Measurements from ENCODE around the gene MACF1. TPM values are rescaled to one million over a fixed set of nuclear protein-coding genes. Genes with fewer than 3 reads are reported as not detected.
"Not testable (repeated sequence)": the region's sequence is repeated elsewhere in the genome, so short reads cannot be mapped to it uniquely, and the experiment has no call there.

The MACF1 gene
- total RNA-seq, 1 experiment from 2014 or later: 265 TPM

- H3K36me3 ChIP-seq (ENCODE audit: insufficient read depth, low read length, poor library complexity, severe bottlenecking); POLR2A ChIA-PET (ENCODE audit: low non-redundant PET); H3K27ac ChIP-seq (ENCODE audit: low read depth, low read length, poor library complexity, severe bottlenecking); intact Hi-C loops (cut with micrococcal nuclease; ENCODE audit: unreplicated experiment); DNase-seq (ENCODE audit: low spot score); H3K4me1 ChIP-seq (ENCODE audit: insufficient read depth, low read length, poor library complexity, severe bottlenecking); BruUV-seq (replicated peaks); H3K4me3 ChIP-seq (ENCODE audit: low read depth, low read length, poor library complexity, severe bottlenecking); CTCF ChIA-PET; H3K27me3 ChIP-seq (replicated peaks; ENCODE audit: insufficient read depth, low read depth, low read length, poor library complexity); H3K9me3 ChIP-seq (ENCODE audit: low read depth, low read length, poor library complexity, severe bottlenecking): not testable (repeated sequence)
Observed at GRCh38 chr1:39498821-39499220, 294.3 kb downstream of the MACF1 start.

- intact Hi-C loops (cut with micrococcal nuclease; ENCODE audit: unreplicated experiment): no loop called here
- POLR2A ChIA-PET (ENCODE audit: low non-redundant PET): no interaction called here
- Histone ChIP-seq H3K27me3 (replicated peaks; ENCODE audit: insufficient read depth, low read depth, low read length, poor library complexity) (no peaks in the 10 kb centered on the region), H3K9me3 (ENCODE audit: low read depth, low read length, poor library complexity, severe bottlenecking) (no peaks in the 10 kb centered on the region), H3K4me1 (ENCODE audit: insufficient read depth, low read length, poor library complexity, severe bottlenecking) (no peaks in the 10 kb centered on the region), H3K36me3 (ENCODE audit: insufficient read depth, low read length, poor library complexity, severe bottlenecking) (no peaks in the 10 kb centered on the region), H3K27ac (ENCODE audit: low read depth, low read length, poor library complexity, severe bottlenecking) (no peak overlapping the region), H3K4me3 (ENCODE audit: low read depth, low read length, poor library complexity, severe bottlenecking) (no peak overlapping the region)
- CTCF ChIA-PET: no interaction called here
- DNase-seq (ENCODE audit: low spot score): no peak
- TF ChIP-seq, protein P1, sequence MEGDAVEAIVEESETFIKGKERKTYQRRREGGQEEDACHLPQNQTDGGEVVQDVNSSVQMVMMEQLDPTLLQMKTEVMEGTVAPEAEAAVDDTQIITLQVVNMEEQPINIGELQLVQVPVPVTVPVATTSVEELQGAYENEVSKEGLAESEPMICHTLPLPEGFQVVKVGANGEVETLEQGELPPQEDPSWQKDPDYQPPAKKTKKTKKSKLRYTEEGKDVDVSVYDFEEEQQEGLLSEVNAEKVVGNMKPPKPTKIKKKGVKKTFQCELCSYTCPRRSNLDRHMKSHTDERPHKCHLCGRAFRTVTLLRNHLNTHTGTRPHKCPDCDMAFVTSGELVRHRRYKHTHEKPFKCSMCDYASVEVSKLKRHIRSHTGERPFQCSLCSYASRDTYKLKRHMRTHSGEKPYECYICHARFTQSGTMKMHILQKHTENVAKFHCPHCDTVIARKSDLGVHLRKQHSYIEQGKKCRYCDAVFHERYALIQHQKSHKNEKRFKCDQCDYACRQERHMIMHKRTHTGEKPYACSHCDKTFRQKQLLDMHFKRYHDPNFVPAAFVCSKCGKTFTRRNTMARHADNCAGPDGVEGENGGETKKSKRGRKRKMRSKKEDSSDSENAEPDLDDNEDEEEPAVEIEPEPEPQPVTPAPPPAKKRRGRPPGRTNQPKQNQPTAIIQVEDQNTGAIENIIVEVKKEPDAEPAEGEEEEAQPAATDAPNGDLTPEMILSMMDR (conservative IDR thresholded peaks at IDR 0.05; ENCODE audit: low read depth, low read length): no peak
- TF ChIP-seq EZH2 (IDR thresholded peaks at IDR 0.05; ENCODE audit: borderline replicate concordance, low read depth, low read length, poor library complexity, severe bottlenecking): no peak
- BruUV-seq (replicated peaks): no TSS peak
Observed at GRCh38 chr1:39499668-39500067, 295.2 kb downstream of the MACF1 start.

DNA sequence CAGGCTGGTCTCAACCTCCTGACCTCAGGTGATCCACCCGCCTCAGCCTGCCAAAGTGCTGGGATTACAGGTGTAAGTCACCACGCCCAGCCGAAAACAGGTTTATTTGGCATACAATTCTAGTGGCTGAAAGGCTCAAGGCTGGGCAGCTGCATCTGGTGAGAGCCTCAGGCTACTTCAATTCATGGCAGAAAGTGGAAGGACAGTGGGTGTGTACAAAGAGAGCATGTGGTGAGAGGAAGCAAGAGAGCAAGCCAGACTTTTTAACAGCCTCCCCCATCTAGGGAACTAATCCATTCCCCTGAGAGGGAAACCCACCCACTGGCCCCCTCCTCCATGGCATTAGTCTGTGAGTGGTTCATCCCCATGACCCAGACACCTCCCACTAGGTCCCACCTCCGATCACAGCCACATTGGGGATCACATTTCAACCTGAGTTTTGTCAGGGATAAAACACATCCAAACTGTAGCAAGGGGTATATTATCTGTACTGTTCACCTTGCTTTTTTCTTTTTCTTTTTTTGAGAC lies 296.4 kb downstream of the MACF1 start:
- BruUV-seq (replicated peaks): no TSS peak

GRCh38 chr1:39501666-39502065 lies 297.2 kb downstream of the MACF1 start:
- TF ChIP-seq, protein P1 (conservative IDR thresholded peaks at IDR 0.05; ENCODE audit: low read depth, low read length): no peak
- no peak for TF ChIP-seq EZH2 (IDR thresholded peaks at IDR 0.05; ENCODE audit: borderline replicate concordance, low read depth, low read length, poor library complexity, severe bottlenecking)
- no peaks in the 10 kb centered on the region for H3K4me1 ChIP-seq (ENCODE audit: insufficient read depth, low read length, poor library complexity, severe bottlenecking)
- ChIA-PET CTCF (no interaction called here), POLR2A (ENCODE audit: low non-redundant PET) (no interaction called here)
- H3K9me3 ChIP-seq (ENCODE audit: low read depth, low read length, poor library complexity, severe bottlenecking): no peaks in the 10 kb centered on the region
- H3K27ac ChIP-seq (ENCODE audit: low read depth, low read length, poor library complexity, severe bottlenecking): no peak overlapping the region
- BruUV-seq (replicated peaks): no TSS peak
- H3K27me3 ChIP-seq (replicated peaks; ENCODE audit: insufficient read depth, low read depth, low read length, poor library complexity): no peaks in the 10 kb centered on the region
- H3K36me3 ChIP-seq (ENCODE audit: insufficient read depth, low read length, poor library complexity, severe bottlenecking): no peaks in the 10 kb centered on the region
- DNase-seq (ENCODE audit: low spot score): no peak
- H3K4me3 ChIP-seq (ENCODE audit: low read depth, low read length, poor library complexity, severe bottlenecking): no peak overlapping the region
- intact Hi-C loops (cut with micrococcal nuclease; ENCODE audit: unreplicated experiment): no loop called here

More for the DNA sequence above, 296.4 kb downstream of the MACF1 start:
- intact Hi-C loops (cut with micrococcal nuclease; ENCODE audit: unreplicated experiment): no loop called here
- H3K36me3 ChIP-seq (ENCODE audit: insufficient read depth, low read length, poor library complexity, severe bottlenecking): no peaks in the 10 kb centered on the region
- no peaks in the 10 kb centered on the region for H3K4me1 ChIP-seq (ENCODE audit: insufficient read depth, low read length, poor library complexity, severe bottlenecking)
- H3K9me3 ChIP-seq (ENCODE audit: low read depth, low read length, poor library complexity, severe bottlenecking): no peaks in the 10 kb centered on the region
- no peak for DNase-seq (ENCODE audit: low spot score)
- POLR2A ChIA-PET (ENCODE audit: low non-redundant PET): no interaction called here
- CTCF ChIA-PET: interaction anchor here (0.6 kb wide), 1 partner anchor 306 kb away, joined by 6 read pairs; no protein-coding TSS in a partner anchor
- H3K27ac ChIP-seq (ENCODE audit: low read depth, low read length, poor library complexity, severe bottlenecking): no peak overlapping the region
- no peak for TF ChIP-seq EZH2 (IDR thresholded peaks at IDR 0.05; ENCODE audit: borderline replicate concordance, low read depth, low read length, poor library complexity, severe bottlenecking)
- TF ChIP-seq, protein P1 (conservative IDR thresholded peaks at IDR 0.05; ENCODE audit: low read depth, low read length): no peak
- H3K27me3 ChIP-seq (replicated peaks; ENCODE audit: insufficient read depth, low read depth, low read length, poor library complexity): no peaks in the 10 kb centered on the region
- H3K4me3 ChIP-seq (ENCODE audit: low read depth, low read length, poor library complexity, severe bottlenecking): no peak overlapping the region

DNA sequence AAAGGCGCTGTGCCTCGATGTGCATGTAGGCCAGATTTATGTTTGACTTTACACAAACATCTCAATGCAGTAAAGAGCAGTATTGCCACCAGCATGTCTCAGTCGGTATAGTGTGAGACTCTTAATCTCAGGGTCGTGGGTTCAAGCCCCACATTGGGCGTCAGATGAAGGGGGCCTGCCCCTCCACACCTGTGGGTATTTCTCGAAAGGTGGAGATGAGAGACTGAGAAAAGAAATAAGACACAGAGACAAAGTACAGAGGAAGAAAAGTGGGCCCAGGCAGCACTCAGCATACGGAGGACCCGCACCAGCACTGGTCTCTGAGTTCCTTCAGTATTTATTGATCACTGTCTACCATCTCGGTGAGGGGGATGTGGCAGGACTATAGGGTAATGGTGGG lies 299.9 kb downstream of the MACF1 start:
- H3K27me3 ChIP-seq (replicated peaks; ENCODE audit: insufficient read depth, low read depth, low read length, poor library complexity); H3K36me3 ChIP-seq (ENCODE audit: insufficient read depth, low read length, poor library complexity, severe bottlenecking); intact Hi-C loops (cut with micrococcal nuclease; ENCODE audit: unreplicated experiment); H3K9me3 ChIP-seq (ENCODE audit: low read depth, low read length, poor library complexity, severe bottlenecking); CTCF ChIA-PET; H3K27ac ChIP-seq (ENCODE audit: low read depth, low read length, poor library complexity, severe bottlenecking); BruUV-seq (replicated peaks); POLR2A ChIA-PET (ENCODE audit: low non-redundant PET); DNase-seq (ENCODE audit: low spot score); H3K4me3 ChIP-seq (ENCODE audit: low read depth, low read length, poor library complexity, severe bottlenecking); H3K4me1 ChIP-seq (ENCODE audit: insufficient read depth, low read length, poor library complexity, severe bottlenecking): not testable (repeated sequence)

All from A673 (cell line).